NK-92 treated with Interleukin-12 subunit alpha and Interleukin-12 subunit beta, amount 100 ng/mL, for 24 hours (cell line): ENCODE data around the gene ELOVL6.
A peak's percentile ranks its signal among the peaks of the same experiment; 100 is the strongest.
"Not testable (repeated sequence)": the region's sequence is repeated elsewhere in the genome, so short reads cannot be mapped to it uniquely, and the experiment has no call there.

ENCODE experiments used
- DNase-seq: peaks from one replicate; lab custom pipeline; 2025; lab: John Stamatoyannopoulos, UW

ELOVL6 gene, protein sequence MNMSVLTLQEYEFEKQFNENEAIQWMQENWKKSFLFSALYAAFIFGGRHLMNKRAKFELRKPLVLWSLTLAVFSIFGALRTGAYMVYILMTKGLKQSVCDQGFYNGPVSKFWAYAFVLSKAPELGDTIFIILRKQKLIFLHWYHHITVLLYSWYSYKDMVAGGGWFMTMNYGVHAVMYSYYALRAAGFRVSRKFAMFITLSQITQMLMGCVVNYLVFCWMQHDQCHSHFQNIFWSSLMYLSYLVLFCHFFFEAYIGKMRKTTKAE

DNA sequence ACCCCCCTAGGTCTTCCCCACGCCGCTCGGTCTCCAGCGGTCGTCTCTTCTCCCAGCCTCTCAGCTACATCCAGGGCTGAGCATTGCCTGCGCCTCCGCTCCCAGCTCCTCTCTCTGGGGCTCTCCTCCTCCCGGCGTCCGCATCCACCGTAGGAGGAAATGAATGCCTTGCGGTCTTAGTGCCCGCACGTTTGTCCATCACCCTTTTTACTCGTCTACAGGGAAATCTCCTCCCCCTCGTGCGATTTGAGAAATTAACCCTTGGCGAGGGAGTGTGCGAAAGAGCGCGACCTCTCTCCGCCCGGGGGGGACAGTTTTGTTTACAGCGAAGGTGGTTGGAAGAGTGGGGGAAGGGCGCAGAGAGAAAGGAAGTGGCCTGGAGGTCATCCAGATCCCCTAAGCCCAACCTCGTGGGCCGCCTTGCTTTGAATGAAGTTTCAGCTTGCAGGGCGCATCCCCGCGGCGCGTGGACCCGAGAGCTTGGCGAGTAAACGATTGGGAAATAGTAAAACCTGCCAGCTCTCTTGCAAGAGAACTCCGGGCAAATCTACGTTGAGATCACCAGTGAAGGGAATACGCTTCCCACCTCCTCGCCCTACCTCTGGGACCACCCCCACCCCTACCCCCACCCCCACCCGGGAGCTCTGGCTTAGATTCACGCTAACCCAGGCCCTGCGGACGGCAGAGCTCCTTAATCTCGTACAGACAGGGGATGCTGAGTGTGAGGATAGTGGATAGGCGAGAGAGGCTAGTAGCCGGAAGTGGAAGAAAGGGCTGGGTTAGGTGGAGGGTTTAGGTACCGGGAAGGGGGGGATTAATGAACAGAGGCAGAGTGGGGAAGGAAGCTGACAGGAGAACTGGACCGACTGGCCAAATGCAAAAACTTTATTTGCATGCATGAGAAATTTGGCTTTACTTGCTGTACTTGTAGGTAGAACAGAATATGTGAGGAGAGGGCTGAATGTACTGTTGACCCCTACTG, at the start of gene ELOVL6:
TSS of gene ELOVL6 (minus strand) at position 181 of the 982 bp plus-strand sequence. CDS start 280 bp downstream, outside the sequence.
- DNase-seq, result peak; percentile 14

GRCh38 chr4:110248100-110248499, 49.7 kb upstream of the ELOVL6 start:
- DNase-seq, result no peak

GRCh38 chr4:110247591-110247990, 49.2 kb upstream of the ELOVL6 start:
- no peak for DNase-seq

DNA sequence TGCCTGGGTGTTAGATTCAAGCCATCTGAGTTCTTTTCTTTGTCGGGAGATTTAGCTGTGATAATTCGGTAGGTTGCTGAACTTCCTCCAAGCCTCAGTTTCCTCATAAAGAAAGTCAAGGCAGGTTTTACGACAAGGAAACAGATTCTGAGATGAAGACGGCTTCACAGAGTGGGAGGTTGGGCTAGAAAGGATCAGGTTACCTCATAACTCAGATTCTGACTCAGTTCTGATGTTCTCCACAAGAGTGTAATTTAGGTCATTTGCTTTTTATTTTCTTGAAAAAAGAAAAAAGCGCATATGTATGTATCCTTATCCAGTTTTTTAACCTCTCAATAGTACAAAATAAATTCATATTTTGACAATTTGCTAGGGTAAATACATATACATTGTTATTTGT, 47.2 kb upstream of the ELOVL6 start:
- DNase-seq, result no peak

DNA sequence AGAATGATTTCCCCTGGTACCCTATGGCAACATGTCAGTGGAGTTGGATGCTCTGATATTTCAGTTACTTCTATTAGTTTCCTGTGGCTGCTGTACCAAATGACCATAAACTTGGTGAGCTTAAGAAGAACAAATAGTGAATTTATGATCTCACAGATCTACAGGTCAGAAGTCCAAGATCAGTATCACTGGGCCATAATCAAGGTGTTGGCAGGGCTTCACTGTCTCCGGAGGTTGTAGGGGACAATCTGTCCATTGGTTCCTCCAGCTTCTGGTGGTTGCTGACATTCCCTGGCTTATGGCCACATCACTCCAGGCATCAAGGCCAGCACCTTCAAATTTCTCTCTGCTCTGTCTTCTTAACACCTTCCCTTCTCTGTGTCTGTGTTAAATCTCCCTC, 37.9 kb upstream of the ELOVL6 start:
- no peak for DNase-seq

DNA sequence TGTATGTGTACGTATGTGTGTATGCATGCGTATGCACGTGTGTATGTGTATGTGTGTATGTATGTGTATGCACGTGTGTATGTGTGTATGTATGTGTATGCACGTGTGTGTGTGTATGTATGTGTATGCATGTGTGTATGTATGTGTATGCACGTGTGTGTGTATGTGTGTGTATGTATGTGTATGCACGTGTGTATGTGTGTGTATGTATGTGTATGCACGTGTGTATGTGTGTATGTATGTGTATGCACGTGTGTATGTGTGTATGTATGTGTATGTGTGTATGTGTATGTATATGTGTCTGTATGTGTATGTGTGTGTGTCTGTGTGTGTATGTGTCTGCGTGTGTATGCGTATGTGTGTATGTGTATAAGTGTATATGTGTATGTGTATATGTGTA, 35.2 kb upstream of the ELOVL6 start:
- not testable (repeated sequence) for DNase-seq

- no peak for DNase-seq
Observed at GRCh38 chr4:110231869-110232268, 33.5 kb upstream of the ELOVL6 start.

DNA sequence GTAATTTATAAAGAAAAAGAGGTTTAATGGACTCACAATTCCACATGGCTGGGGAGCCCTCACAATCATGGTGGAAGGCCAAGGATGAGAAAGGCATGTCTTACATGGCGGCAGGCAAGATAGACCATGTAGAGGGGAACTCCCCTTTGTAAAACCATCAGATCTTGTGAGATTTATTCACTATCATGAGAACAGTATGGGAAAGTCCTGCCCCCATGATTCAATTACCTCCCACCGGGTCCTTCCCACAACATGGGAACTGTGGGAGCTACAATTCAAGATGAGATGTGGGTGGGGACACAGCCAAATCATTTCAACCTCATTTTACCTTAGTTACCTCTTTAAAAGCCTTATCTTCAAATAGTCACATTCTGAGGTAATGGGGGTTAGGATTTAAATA, 30.9 kb upstream of the ELOVL6 start:
- DNase-seq, result no peak

DNA sequence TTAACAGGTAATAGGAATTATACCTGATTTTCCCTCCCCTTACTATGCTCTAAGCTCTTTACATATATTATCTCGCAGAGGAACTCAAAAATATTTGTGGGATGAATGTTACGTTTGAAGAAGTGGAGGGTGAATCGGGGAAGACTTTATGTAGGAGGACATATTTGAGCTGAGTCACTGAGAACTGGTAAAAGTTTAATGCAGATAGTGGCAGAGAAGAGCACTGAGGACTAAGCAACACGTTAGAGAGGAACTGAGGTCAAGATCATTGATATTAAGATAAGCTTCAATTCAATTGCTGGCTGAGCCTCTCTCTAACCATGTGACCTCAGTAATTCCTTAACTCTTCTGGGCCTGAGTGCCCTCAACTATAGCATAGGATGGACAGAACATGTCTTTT, 26.4 kb upstream of the ELOVL6 start:
- no peak for DNase-seq

DNA sequence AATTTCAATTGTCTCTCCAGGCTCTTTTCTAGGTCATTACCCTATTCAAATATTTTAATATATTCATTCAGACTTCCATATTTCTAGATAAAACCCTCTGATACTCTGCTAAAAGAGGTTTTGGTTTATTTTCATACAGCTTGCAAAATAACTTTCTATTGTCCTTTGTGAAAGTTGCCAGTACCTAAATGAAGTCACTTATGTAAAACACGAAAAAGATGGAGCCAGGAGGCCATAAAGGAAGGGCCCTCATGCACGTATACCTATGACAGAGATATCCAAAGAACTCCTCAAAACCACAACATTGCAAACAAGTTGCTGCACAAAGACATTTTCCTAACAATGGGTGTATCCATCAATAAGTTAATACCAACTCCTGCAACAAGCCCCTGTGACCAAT, 25.7 kb upstream of the ELOVL6 start:
- DNase-seq, result no peak

- not testable (repeated sequence) for DNase-seq
Observed at GRCh38 chr4:110218935-110219334, 20.5 kb upstream of the ELOVL6 start.

DNA sequence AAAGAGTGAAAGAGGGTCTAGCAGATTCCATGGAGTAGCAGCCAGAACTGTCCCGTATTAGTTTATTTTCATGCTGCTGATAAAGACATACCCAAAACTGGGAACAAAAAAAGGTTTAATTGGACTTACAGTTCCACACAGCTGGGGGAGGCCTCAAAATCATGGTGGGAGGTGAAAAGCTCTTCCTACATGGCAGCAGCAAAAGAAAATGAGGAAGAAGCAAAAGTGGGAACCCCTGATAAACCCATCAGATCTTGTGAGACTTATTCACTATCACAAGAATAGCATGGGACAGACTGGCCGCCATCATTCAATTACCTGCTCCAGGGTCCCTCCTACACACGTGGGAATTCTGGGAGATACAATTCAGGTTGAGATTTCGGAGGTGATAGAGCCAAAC, 18.8 kb upstream of the ELOVL6 start:
- DNase-seq, result not testable (repeated sequence)

DNA sequence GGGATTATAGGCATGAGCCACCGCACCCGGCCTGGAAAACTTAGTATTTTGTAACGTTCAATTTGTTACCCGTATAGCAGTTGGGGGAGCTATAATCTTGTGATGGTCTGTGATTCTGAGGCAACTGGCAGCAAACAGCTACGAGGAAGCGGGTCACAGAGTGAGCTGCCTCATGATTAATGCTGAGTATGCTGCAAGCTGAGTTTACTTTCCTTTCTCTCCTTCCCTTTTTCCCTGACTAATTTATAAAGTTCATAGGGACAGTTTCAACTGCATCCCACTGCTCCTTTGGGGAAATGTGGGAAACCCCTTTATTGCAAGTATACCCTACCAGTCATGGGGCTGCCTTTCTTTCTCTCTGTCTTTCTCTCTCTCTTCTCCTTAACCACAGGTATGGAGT, 17.7 kb upstream of the ELOVL6 start:
- DNase-seq, result no peak

DNA sequence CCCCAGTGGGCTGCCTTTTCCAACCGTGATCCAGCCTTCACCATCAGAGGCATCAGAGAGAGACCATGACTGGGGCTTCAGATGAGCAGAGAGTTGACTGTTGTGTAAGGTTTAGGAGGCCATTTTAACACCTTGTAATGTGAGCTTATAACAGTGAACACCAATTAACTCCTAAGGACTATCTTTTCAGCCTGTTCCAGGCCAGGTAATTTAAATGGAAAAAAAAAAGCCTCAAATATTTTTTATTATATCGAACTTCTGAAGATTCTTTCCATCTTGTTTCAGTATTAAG, 13.3 kb upstream of the ELOVL6 start:
- DNase-seq, result no peak

DNA sequence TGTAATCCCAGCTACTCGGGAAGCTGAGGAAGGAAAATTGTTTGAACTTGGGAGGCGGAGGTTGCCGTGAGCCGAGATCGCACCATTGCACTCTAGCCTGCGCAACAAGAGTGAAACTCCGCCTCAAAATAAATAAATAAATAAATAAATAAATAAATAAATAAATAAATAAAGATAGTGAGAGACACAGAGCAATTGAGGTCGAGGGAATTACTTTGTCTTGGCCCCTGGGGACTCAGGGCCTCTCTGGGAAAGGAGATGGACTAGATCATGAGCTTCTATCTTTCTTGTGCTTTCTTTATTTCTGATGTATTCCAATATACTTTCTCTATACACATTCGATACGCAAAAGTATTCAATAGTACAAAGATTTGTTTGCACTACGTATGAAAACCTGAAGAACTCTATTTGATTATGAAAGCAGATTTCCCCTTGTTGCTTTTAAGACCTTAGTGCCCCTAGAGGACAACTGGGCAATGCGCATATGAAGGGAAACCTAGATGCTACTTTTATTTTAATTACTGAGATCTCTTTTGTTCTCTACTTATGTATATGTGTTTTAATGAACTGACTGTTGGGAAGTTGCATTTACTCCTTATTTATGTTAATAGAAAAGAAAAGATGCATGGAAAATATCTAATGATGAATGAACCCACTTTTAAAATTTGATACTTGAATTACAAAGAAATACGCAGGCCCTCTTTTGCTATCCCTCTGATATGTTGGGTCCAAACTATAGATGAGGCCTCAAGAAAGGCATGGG, 12.8 kb upstream of the ELOVL6 start:
- DNase-seq, result peak; percentile 0

DNA sequence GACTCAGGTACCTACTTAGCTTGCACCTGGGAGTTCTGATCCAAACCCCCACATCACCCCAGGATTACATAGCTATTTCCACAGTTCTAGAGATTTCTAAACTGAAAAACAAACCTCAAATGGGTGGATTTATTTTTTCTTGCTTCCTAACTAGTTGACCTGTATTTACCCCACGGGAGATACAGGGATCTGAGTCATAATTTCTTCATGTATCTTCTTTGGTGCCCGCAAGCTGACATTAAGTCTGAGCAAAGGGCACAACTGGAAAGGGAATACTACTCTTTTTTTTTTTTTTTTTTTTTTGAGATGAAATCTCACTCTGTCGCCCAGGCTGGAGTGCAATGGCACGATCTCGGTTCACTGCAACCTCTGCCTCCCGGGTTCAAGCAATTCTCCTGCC, 10.0 kb upstream of the ELOVL6 start:
- DNase-seq, result no peak

- no peak for DNase-seq
Observed at GRCh38 chr4:110207233-110207632, 8.8 kb upstream of the ELOVL6 start.

DNA sequence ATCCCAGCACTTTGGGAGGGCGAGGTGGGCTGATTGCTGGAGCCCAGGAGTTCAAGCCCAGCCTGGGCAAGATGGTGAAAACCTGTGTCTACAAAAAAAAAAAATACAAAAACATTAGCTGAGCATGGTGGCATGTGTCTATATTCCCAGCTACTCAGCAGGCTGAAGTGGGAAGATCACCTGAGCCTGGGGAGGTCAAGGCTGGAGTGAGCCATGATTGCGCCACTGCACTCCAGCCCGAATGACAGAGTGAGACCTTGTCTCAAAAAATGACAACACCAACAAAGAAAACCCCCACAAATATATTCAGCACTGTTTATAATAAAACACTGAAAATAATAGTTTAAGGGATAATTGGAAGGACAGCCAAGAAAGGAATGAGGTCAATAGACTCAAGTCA, 3.6 kb upstream of the ELOVL6 start:
- no peak for DNase-seq

DNA sequence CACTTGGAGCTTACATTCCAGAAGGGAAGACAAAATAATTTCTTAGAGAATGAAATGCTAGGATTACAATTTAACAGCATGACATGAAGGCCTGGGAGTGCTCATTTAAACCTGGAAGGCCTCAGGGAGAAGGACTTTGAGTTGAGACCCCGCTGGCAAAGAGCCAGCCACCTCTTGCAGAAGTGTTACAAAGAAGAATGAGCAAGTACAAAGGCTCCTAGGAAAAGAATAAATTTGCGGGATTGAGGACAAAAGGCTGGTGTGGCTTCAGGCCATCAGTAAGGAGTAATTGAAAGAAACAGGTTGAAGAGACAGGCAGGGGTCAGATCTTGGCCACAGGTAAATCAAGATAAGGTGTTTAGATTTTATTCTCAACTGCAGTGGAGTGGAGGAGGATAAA, 3.1 kb upstream of the ELOVL6 start:
- DNase-seq, result no peak

GRCh38 chr4:110200689-110201088, 2.3 kb upstream of the ELOVL6 start:
- DNase-seq, result no peak

GRCh38 chr4:110198049-110198434, 373 bp downstream of the ELOVL6 start:
- DNase-seq, result peak; percentile 32

DNA sequence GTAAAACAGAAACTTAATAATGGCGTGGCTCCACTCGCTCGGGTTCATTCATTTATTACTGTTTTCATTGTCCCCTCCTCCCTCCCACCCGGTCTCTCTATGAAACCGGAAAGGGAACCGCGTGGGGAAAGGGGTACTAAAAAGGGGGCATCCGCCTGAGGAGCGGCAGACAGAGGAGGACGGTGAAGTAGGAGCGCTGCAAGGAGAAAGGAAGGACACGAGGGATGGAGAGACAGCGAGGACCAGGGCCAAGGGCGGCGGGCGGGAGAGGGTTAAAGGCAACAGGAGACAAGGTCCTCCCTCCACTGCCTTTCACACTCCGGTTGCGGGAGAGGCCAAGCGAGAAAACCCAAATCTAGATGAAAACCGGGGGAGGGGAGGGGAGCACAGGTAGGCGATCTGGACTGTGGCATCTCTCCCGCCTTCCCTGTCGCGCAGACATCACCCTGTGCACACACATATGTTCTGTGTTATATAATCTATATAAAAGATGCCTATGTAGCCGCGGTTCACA, 829 bp downstream of the ELOVL6 start:
- DNase-seq, result peak; percentile 39
